WI38 (cell line): ENCODE data around the gene RHPN2.

Experiments used
- H3K4me3 ChIP-seq: 2 replicates; pipeline ENCODE4 v1.5.1; 2011; ENCODE audit warnings: low read depth, mild to moderate bottlenecking, control low read depth, low read length
- CTCF ChIP-seq: IDR thresholded peaks from 2 replicates; pipeline ENCODE4 v1.5.1; 2012; ENCODE audit warnings: low read depth, mild to moderate bottlenecking, control low read depth, low read length

The RHPN2 gene

GRCh38 chr19:33063753-33064457 is 783 bp downstream of the RHPN2 start:
- no peak for TF ChIP-seq CTCF
- peak overlapping the region; percentile 67 for H3K4me3 ChIP-seq

- TF ChIP-seq CTCF = no peak
- H3K4me3 ChIP-seq = peak overlapping the region; percentile 32
Measured at GRCh38 chr19:33063356-33063752, 1.3 kb downstream of the RHPN2 start.

- no peak overlapping the region for H3K4me3 ChIP-seq
- TF ChIP-seq CTCF = no peak
Measured at GRCh38 chr19:33062902-33063301, 1.8 kb downstream of the RHPN2 start.

GRCh38 chr19:33060586-33060985 is 4.1 kb downstream of the RHPN2 start:
- H3K4me3 ChIP-seq = no peak overlapping the region
- no peak for TF ChIP-seq CTCF

GRCh38 chr19:33055718-33056117 is 9.0 kb downstream of the RHPN2 start:
- no peak overlapping the region for H3K4me3 ChIP-seq
- TF ChIP-seq CTCF = no peak

GRCh38 chr19:33054623-33055022 is 10.1 kb downstream of the RHPN2 start:
- no peak overlapping the region for H3K4me3 ChIP-seq

More at GRCh38 chr19:33054623-33055022, 10.1 kb downstream of the RHPN2 start:
- TF ChIP-seq CTCF = no peak
